GM12878 (cell line): ENCODE data around the gene LOXL3. TPM values are rescaled to one million over a fixed set of nuclear protein-coding genes. Genes with fewer than 3 reads are reported as not detected.

Experiments
- ATAC-seq: fragments of 200-7000 bp; cut with Tn5 transposase; 3 replicates; pipeline ENCODE4 v1.9.1; 2020; ENCODE audit warnings: mild to moderate bottlenecking, moderate library complexity
- BruUV-seq: library from RNA; stranded (reverse); fragments of 400-500 nt; replicated peaks from 2 replicates; lab custom pipeline; 2021; lab: Mats Ljungman, UMichigan
- CTCF ChIA-PET: fragments of 300-600 bp; sonication (Branson Sonifier 250); formaldehyde crosslinking; extraction: SDS; loops from one replicate; lab custom pipeline; 2021; ENCODE audit warnings: inconsistent platforms; lab: Yijun Ruan, JAX
- POLR2A ChIA-PET: fragments of 350-600 bp; formaldehyde crosslinking; extraction: SDS; loops from one replicate; lab custom pipeline; 2021; ENCODE audit warnings: inconsistent platforms; lab: Charles Lee
- RAD21 ChIA-PET: fragments of 300-600 bp; sonication (Branson Sonifier 250); formaldehyde crosslinking; loops from one replicate; lab custom pipeline; 2023; ENCODE audit warnings: antibody characterized with exemption; ENCODE audit not compliant: unreplicated experiment; lab: Charles Lee
- SMC1A ChIA-PET: fragments of 300-600 bp; sonication (Branson Sonifier 250); formaldehyde crosslinking; loops from one replicate; lab custom pipeline; 2023; ENCODE audit not compliant: unreplicated experiment, uncharacterized antibody; lab: Charles Lee
- DNase-seq: peaks from one replicate; pipeline ENCODE4 v3.0.0-alpha.2; 2011; ENCODE audit warnings: low read depth, low spot score
- FAIRE-seq: peaks from 3 replicates; lab custom pipeline; 2011; peaks lifted over from hg19 to GRCh38; lab: Jason Lieb, UNC
- H2AFZ ChIP-seq: 2 replicates; pipeline ENCODE4 v1.6.0; 2011; ENCODE audit warnings: low read depth, low read length, control low read depth; ENCODE audit not compliant: control insufficient read depth
- H3K27ac ChIP-seq: 2 replicates; pipeline ENCODE4 v1.5.1; 2011; ENCODE audit warnings: control low read depth; ENCODE audit not compliant: control insufficient read depth, insufficient read depth
- H3K27me3 ChIP-seq, 2 experiments: replicated peaks in 1 of 2; 2 replicates each; pipeline versions ENCODE4 v1.6.0 to v1.6.1; 2011; ENCODE audit warnings: low read length in 1 of 2; ENCODE audit not compliant: control insufficient read depth in 2 of 2, insufficient read depth in 2 of 2
- H3K36me3 ChIP-seq, 2 experiments: 2 replicates each; pipeline ENCODE4 v1.5.1; 2011; ENCODE audit warnings: low read length in 1 of 2; ENCODE audit not compliant: control insufficient read depth in 2 of 2, insufficient read depth in 2 of 2
- H3K4me1 ChIP-seq: 2 replicates; pipeline ENCODE4 v1.6.1; 2011; ENCODE audit warnings: mild to moderate bottlenecking, low read length, moderate library complexity, mixed read lengths; ENCODE audit not compliant: control insufficient read depth, insufficient read depth
- H3K4me2 ChIP-seq: 2 replicates; pipeline ENCODE4 v1.6.0; 2011; ENCODE audit warnings: control low read depth; ENCODE audit not compliant: control insufficient read depth, insufficient read depth
- H3K4me3 ChIP-seq: fragments of 200-600 bp; sonication (generic); 2 replicates; pipeline ENCODE4 v1.5.1; 2016
- H3K79me2 ChIP-seq: 2 replicates; pipeline ENCODE4 v1.6.0; 2011; ENCODE audit warnings: low read length; ENCODE audit not compliant: control insufficient read depth, insufficient read depth
- H3K9ac ChIP-seq: 2 replicates; pipeline ENCODE4 v1.8.0; 2011; ENCODE audit warnings: low read length, control low read depth, mixed read lengths; ENCODE audit not compliant: control insufficient read depth, insufficient read depth
- H3K9me3 ChIP-seq: replicated peaks from 3 replicates; pipeline ENCODE4 v1.5.1; 2011; ENCODE audit warnings: mild to moderate bottlenecking, low read length; ENCODE audit not compliant: control insufficient read depth, insufficient read depth
- H4K20me1 ChIP-seq: 2 replicates; pipeline ENCODE4 v1.6.0; 2011; ENCODE audit not compliant: control insufficient read depth, insufficient read depth
- ELK1 ChIP-seq: IDR thresholded peaks from 2 replicates; pipeline ENCODE4 v1.6.1; 2012; ENCODE audit warnings: low read depth, low read length, improper control_type of control experiment
- EZH2 ChIP-seq: IDR thresholded peaks from 2 replicates; pipeline ENCODE4 v1.6.1; 2012; ENCODE audit warnings: low read depth, mild to moderate bottlenecking, control low read depth, inconsistent platforms, low read length, borderline replicate concordance; ENCODE audit not compliant: control insufficient read depth
- NFIC ChIP-seq: IDR thresholded peaks from 2 replicates; pipeline ENCODE4 v1.6.1; 2012; ENCODE audit warnings: low read depth, mild to moderate bottlenecking, inconsistent platforms, low read length, moderate library complexity
- POLR2A ChIP-seq: IDR thresholded peaks from 2 replicates; pipeline ENCODE4 v1.6.1; 2011; ENCODE audit warnings: low read depth, mild to moderate bottlenecking, low read length
- SUZ12 ChIP-seq: fragments of 200-600 bp; sonication (generic); IDR thresholded peaks from one replicate; pipeline ENCODE4 v1.6.1; 2018; ENCODE audit warnings: antibody characterized with exemption, mild to moderate bottlenecking; ENCODE audit not compliant: unreplicated experiment
- ZBED1 ChIP-seq: IDR thresholded peaks from 2 replicates; pipeline ENCODE4 v1.6.1; 2016; ENCODE audit warnings: borderline replicate concordance
- WGBS: methylation state at CpG from one replicate; pipeline ENCODE4 v1.1.6; 2016; ENCODE audit warnings: low lambda C conversion rate; ENCODE audit not compliant: insufficient replicate concordance, insufficient coverage; ENCODE audit errors: missing lambda C conversion rate; 5-methylcytosine and 5-hydroxymethylcytosine counted together
- in situ Hi-C: fragments of 300-500 bp; cut with MboI; formaldehyde crosslinking; loops from 9 replicates; pipeline ENCODE4 v1.14.3; 2018; ENCODE audit warnings: mixed read lengths
- intact Hi-C: fragments of 100-400 bp; cut with micrococcal nuclease; formaldehyde crosslinking; loops from one replicate; pipeline ENCODE4 v1.14.2; 2022; ENCODE audit not compliant: unreplicated experiment
- polyA plus RNA-seq, 11 experiments: library from polyadenylated mRNA; depleted of rRNA in 4 of 11; unstranded in 6 of 11; stranded (reverse) in 5 of 11; fragments of >200 nt; fragmentation: Nextera tagmentation in 4 of 11; fragmentation: Illumina TruSeq in 1 of 11; extraction: Ambion mirVana in 4 of 11; extraction: Trizol in 1 of 11; gene quantifications; 1 replicate in 1 of 11; 2 replicates in 10 of 11; pipeline versions ENCODE4 v1.2.1 to v1.2.3, GENCODE V29; 2011 to 2016; ENCODE audit warnings: inconsistent platforms in 2 of 11, missing spikeins in 2 of 11, low read depth in 1 of 11
- total RNA-seq, 4 experiments: library from RNA; depleted of rRNA in 3 of 4; stranded (reverse); fragments of >200 nt in 3 of 4; fragmentation: Illumina TruSeq in 1 of 4; extraction: Trizol in 1 of 4; gene quantifications; 2 replicates each; pipeline versions ENCODE4 v1.2.1 to v1.2.3, GENCODE V29; 2013 to 2021

Gene LOXL3
- total and polyA plus RNA-seq, 10 of the 15 experiments (the other 5 are each of a cell fraction or from before 2014, with no cell fraction given): 6.2 to 40.9 (median 23.3) TPM

DNA sequence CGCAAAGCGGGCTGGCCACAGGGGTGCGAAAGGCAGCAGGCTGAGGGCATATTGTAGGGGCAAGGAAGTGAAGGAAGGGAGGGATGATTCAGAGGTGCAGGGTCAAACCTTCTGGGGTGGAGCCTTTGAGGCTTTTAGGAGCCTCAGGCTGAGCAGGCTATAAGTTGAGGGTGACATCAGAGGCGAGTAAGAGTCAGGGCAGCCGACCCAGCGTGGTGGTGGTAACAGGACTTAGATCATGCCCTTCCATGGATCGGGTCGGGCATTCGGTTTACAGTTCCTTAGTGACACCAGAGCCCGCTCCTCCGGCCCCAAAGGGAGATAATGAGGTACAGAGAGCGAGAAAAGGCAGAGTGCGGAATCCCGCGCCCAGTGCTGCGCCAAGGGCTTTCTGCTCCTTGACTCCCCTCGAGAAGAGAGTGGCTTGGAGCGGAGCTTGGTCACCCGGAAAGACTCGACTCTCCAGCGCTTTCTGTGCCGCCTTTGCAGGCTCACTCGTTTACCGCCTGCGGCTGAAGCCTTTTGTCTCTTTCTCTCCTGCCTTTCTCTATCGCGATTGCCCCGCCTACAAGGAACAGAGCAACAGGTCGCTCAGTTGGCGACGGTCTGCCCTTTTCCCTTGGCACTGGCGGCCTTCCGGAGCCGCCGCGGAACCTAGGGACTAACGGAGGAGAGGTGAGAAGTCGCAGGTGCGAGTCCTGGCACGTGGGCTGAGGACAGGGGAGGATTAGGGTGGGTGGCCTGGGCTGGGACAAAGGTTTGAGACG is 55.1 kb downstream of the LOXL3 start:
- Histone ChIP-seq H3K4me3 (peak overlapping the region; percentile 57; the same call in 1 of the 2 replicates), H3K4me1 (peaks cover 15% of the 10 kb centered on the region), H3K9me3 (no peaks in the 10 kb centered on the region), H3K27ac (no peak overlapping the region), H3K9ac (no peak overlapping the region), H3K79me2 (no peaks in the 10 kb centered on the region), H4K20me1 (no peaks in the 10 kb centered on the region), H2AFZ (no peak overlapping the region), H3K36me3 (no peaks in the 10 kb centered on the region; a peak in 2 of 4 replicates), H3K27me3 (peaks cover 15 to 25% of the 10 kb centered on the region in 2 experiments; a peak in 3 of 4 replicates), H3K4me2 (peak overlapping the region; percentile 46)
- intact Hi-C loops (no loop called here), in situ Hi-C loops (no loop called here)
- DNase-seq: no peak
- ChIA-PET CTCF (interaction anchor here (0.6 to 13.9 kb wide), 3 partner anchors 15 to 88 kb away, joined by 3 to 231 read pairs (median 4); partner anchors contain the start of genes CCDC142 and TTC31), RAD21 (no interaction called here), POLR2A (interaction anchor here (0.9 kb wide), 1 partner anchor 78 kb away, joined by 3 read pairs; no protein-coding TSS in a partner anchor), SMC1A (interaction anchor here (1.3 to 7.0 kb wide), 2 partner anchors 59 to 88 kb away, joined by 3 to 71 read pairs; no protein-coding TSS in a partner anchor)
- peak; percentile 89 for TF ChIP-seq SUZ12
- TF ChIP-seq POLR2A: peak; percentile 43; the same call in 1 of the 2 replicates
- TF ChIP-seq NFIC: no peak
- TF ChIP-seq ELK1: no peak
- TF ChIP-seq ZBED1: peak; percentile 57; the same call in 1 of the 2 replicates
- 0 out of 2 replicates have a peak, but pooled peaks have one; percentile 87 for TF ChIP-seq EZH2
- no TSS peak for BruUV-seq
- no peak for FAIRE-seq
- peak; percentile 3; the same call in 1 of the 3 replicates for ATAC-seq
- WGBS: 28% methylated on average over 41 of the region's 41 CpGs
